ENCODE results near the gene CAMK2G.

DNA sequence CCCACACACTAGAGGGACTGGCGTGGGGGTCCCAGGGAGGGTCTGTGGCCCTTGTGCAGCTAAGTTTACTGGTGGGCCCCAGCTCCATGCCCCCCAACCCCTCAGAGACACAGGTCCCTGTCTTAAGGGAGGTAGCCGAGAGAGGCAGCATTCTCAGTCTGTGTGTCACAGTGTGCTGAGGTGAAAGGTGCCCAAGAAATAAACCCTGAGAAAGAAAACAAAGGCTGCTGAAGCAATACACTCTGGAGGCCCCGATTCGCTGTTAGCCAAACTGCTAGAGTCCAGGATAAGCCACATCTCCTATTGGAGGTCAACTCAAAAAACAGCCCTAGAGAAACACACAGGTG is 34.3 kb downstream of the CAMK2G start:
- TF ChIP-seq, protein P1, sequence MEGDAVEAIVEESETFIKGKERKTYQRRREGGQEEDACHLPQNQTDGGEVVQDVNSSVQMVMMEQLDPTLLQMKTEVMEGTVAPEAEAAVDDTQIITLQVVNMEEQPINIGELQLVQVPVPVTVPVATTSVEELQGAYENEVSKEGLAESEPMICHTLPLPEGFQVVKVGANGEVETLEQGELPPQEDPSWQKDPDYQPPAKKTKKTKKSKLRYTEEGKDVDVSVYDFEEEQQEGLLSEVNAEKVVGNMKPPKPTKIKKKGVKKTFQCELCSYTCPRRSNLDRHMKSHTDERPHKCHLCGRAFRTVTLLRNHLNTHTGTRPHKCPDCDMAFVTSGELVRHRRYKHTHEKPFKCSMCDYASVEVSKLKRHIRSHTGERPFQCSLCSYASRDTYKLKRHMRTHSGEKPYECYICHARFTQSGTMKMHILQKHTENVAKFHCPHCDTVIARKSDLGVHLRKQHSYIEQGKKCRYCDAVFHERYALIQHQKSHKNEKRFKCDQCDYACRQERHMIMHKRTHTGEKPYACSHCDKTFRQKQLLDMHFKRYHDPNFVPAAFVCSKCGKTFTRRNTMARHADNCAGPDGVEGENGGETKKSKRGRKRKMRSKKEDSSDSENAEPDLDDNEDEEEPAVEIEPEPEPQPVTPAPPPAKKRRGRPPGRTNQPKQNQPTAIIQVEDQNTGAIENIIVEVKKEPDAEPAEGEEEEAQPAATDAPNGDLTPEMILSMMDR (IDR thresholded peaks at IDR 0.05): no peak
- no peak for TF ChIP-seq POLR2AphosphoS5 (IDR thresholded peaks at IDR 0.05)
